IMR-90 (cell line): Measurements from ENCODE around the gene PDE11A. TPM values are rescaled to one million over a fixed set of nuclear protein-coding genes. Genes with fewer than 3 reads are reported as not detected.

Experiments used
- ATAC-seq: fragments of 200-7000 bp; cut with Tn5 transposase; 2 replicates; pipeline ENCODE4 v1.9.1; 2020; ENCODE audit warnings: low read depth, mild to moderate bottlenecking, moderate library complexity
- BruUV-seq: library from RNA; stranded (reverse); fragments of 400-500 nt; replicated peaks from 2 replicates; lab custom pipeline; 2021; lab: Mats Ljungman, UMichigan
- CTCF ChIA-PET: fragments of 300-600 bp; formaldehyde crosslinking; extraction: SDS; loops from one replicate; lab custom pipeline; 2021; ENCODE audit warnings: antibody characterized with exemption; lab: Yijun Ruan, JAX
- POLR2A ChIA-PET: fragments of 300-600 bp; sonication (Branson Sonifier 250); formaldehyde crosslinking; loops from one replicate; lab custom pipeline; 2022; ENCODE audit warnings: antibody characterized with exemption; ENCODE audit not compliant: unreplicated experiment; lab: Charles Lee
- DNase-seq: peaks from one replicate; pipeline ENCODE4 v3.0.0; 2013
- H2AFZ ChIP-seq: replicated peaks from 2 replicates; pipeline ENCODE3; 2013; ENCODE audit warnings: low read length, mild to moderate bottlenecking; ENCODE audit not compliant: poor library complexity
- H2AK5ac ChIP-seq: 2 replicates; pipeline ENCODE4 v1.6.1; 2013; ENCODE audit warnings: low read depth, low read length, inconsistent platforms
- H2AK9ac ChIP-seq: replicated peaks from 2 replicates; pipeline ENCODE3; 2013; ENCODE audit warnings: mild to moderate bottlenecking, low read depth, low read length, moderate library complexity; ENCODE audit not compliant: poor library complexity
- H2BK120ac ChIP-seq: 2 replicates; pipeline ENCODE4 v1.6.1; 2013; ENCODE audit warnings: low read depth, low read length, inconsistent platforms
- H2BK15ac ChIP-seq: 3 replicates; pipeline ENCODE4 v1.6.1; 2013; ENCODE audit warnings: low read depth, low read length, inconsistent platforms
- H2BK20ac ChIP-seq: 2 replicates; pipeline ENCODE4 v1.6.1; 2013; ENCODE audit warnings: low read depth, mild to moderate bottlenecking, inconsistent platforms, low read length, moderate library complexity
- H2BK5ac ChIP-seq: 2 replicates; pipeline ENCODE4 v1.6.1; 2013; ENCODE audit warnings: mild to moderate bottlenecking, low read depth, low read length, inconsistent platforms; ENCODE audit not compliant: poor library complexity, severe bottlenecking
- H3K14ac ChIP-seq: replicated peaks from 2 replicates; pipeline ENCODE4 v1.6.1; 2013; ENCODE audit warnings: low read depth, low read length, inconsistent platforms
- H3K18ac ChIP-seq: 2 replicates; pipeline ENCODE4 v1.6.1; 2013; ENCODE audit warnings: low read depth, low read length, control low read depth
- H3K23ac ChIP-seq: 2 replicates; pipeline ENCODE4 v1.6.1; 2013; ENCODE audit warnings: low read depth, low read length, inconsistent platforms
- H3K27ac ChIP-seq: 2 replicates; pipeline ENCODE4 v1.5.1; 2013; ENCODE audit warnings: mild to moderate bottlenecking, control low read depth, low read length; ENCODE audit not compliant: insufficient read depth
- H3K27me3 ChIP-seq: 2 replicates; pipeline ENCODE4 v1.6.1; 2013; ENCODE audit warnings: low read length; ENCODE audit not compliant: control insufficient read depth, insufficient read depth
- H3K36me3 ChIP-seq: 2 replicates; pipeline ENCODE4 v1.6.1; 2013; ENCODE audit warnings: low read length, mixed read lengths; ENCODE audit not compliant: control insufficient read depth, insufficient read depth
- H3K4ac ChIP-seq: 2 replicates; pipeline ENCODE4 v1.6.1; 2013; ENCODE audit warnings: low read depth, low read length, inconsistent platforms
- H3K4me1 ChIP-seq: 2 replicates; pipeline ENCODE4 v1.6.1; 2013; ENCODE audit warnings: low read length, mixed read lengths; ENCODE audit not compliant: control insufficient read depth, insufficient read depth
- H3K4me2 ChIP-seq: 2 replicates; pipeline ENCODE4 v1.6.1; 2013; ENCODE audit warnings: low read depth, mild to moderate bottlenecking, control low read depth, low read length, moderate library complexity
- H3K4me3 ChIP-seq: 2 replicates; pipeline ENCODE4 v1.5.1; 2013; ENCODE audit warnings: low read depth, mild to moderate bottlenecking, control low read depth, low read length, moderate library complexity; ENCODE audit not compliant: insufficient read depth
- H3K56ac ChIP-seq: 2 replicates; pipeline ENCODE4 v1.6.1; 2013; ENCODE audit warnings: low read length, inconsistent platforms; ENCODE audit not compliant: insufficient read depth; ENCODE audit errors: extremely low read depth
- H3K79me1 ChIP-seq, 2 experiments: 2 replicates each; pipeline ENCODE4 v1.6.1; 2013; ENCODE audit warnings: low read length in 2 of 2, inconsistent platforms in 1 of 2, low read depth in 1 of 2
- H3K9ac ChIP-seq: 2 replicates; pipeline ENCODE4 v1.6.1; 2013; ENCODE audit warnings: low read depth, low read length, control low read depth
- H3K9me1 ChIP-seq: 2 replicates; pipeline ENCODE4 v1.6.1; 2013; ENCODE audit warnings: low read length, inconsistent platforms; ENCODE audit not compliant: insufficient read depth
- H3K9me3 ChIP-seq: 2 replicates; pipeline ENCODE4 v1.6.1; 2013; ENCODE audit warnings: low read length; ENCODE audit not compliant: control insufficient read depth, insufficient read depth
- H4K20me1 ChIP-seq: 2 replicates; pipeline ENCODE4 v1.6.1; 2013; ENCODE audit warnings: low read length, inconsistent platforms; ENCODE audit not compliant: insufficient read depth
- H4K5ac ChIP-seq: 2 replicates; pipeline ENCODE4 v1.6.1; 2013; ENCODE audit warnings: mild to moderate bottlenecking, low read depth, low read length, control low read depth
- H4K8ac ChIP-seq, 2 experiments: 2 replicates each; pipeline ENCODE4 v1.6.1; 2013; ENCODE audit warnings: low read depth in 2 of 2, low read length in 2 of 2, control low read depth in 1 of 2, inconsistent platforms in 1 of 2
- H4K91ac ChIP-seq: 2 replicates; pipeline ENCODE4 v1.6.1; 2013; ENCODE audit warnings: low read depth, low read length, inconsistent platforms; ENCODE audit not compliant: insufficient read depth
- CHD1 ChIP-seq: IDR thresholded peaks from 2 replicates; pipeline ENCODE4 v1.6.1; 2012; ENCODE audit warnings: low read depth, low read length, improper control_type of control experiment
- CTCF ChIP-seq: conservative IDR thresholded peaks from 2 replicates; pipeline ENCODE4 v1.5.1; 2012; ENCODE audit warnings: mild to moderate bottlenecking, low read depth, low read length, improper control_type of control experiment
- FOS ChIP-seq: fragments of 150-350 bp; IDR thresholded peaks from 2 replicates; pipeline ENCODE4 v1.6.1; 2016; ENCODE audit warnings: low read depth, low read length
- NFE2L2 ChIP-seq: fragments of 150-350 bp; IDR thresholded peaks from 2 replicates; pipeline ENCODE4 v1.6.1; 2016; ENCODE audit warnings: low read depth, mild to moderate bottlenecking, low read length
- RCOR1 ChIP-seq: IDR thresholded peaks from 2 replicates; pipeline ENCODE4 v1.6.1; 2012; ENCODE audit warnings: mild to moderate bottlenecking, low read length, improper control_type of control experiment; ENCODE audit not compliant: insufficient replicate concordance
- RFX5 ChIP-seq: IDR thresholded peaks from 2 replicates; pipeline ENCODE4 v1.8.0; 2012; ENCODE audit warnings: low read depth, mild to moderate bottlenecking, low read length, moderate library complexity
- SMC3 ChIP-seq: fragments of 150-350 bp; IDR thresholded peaks from 2 replicates; pipeline ENCODE4 v1.6.1; 2016; ENCODE audit warnings: low read depth, mild to moderate bottlenecking, antibody characterized with exemption, low read length, moderate library complexity
- WGBS, 2 experiments: methylation state at CpG; one replicate each; pipeline versions ENCODE4 v1.1.5 to v1.1.7; 2013; ENCODE audit warnings: missing lambda C conversion rate in 2 of 2; ENCODE audit not compliant: insufficient read length in 1 of 2; ENCODE audit errors: extremely low coverage in 2 of 2; 5-methylcytosine and 5-hydroxymethylcytosine counted together
- dilution Hi-C: fragments of 300-500 bp; cut with HindIII; formaldehyde crosslinking; loops from one replicate; pipeline ENCODE4 v1.14.3; 2018; ENCODE audit warnings: low sequenced_read_pairs; ENCODE audit not compliant: unreplicated experiment
- in situ Hi-C: fragments of 300-500 bp; cut with MboI; formaldehyde crosslinking; loops from 3 replicates; pipeline ENCODE4 v1.14.3; 2019; ENCODE audit warnings: low sequenced_read_pairs, inconsistent platforms, mixed read lengths
- intact Hi-C: fragments of 100-400 bp; cut with micrococcal nuclease; formaldehyde crosslinking; loops from 2 replicates; pipeline ENCODE4 v1.10.0; 2022
- polyA plus RNA-seq, 3 experiments: library from polyadenylated mRNA; depleted of rRNA; stranded (reverse); fragments of >200 nt; gene quantifications; 2 replicates each; pipeline ENCODE4 v1.2.3, GENCODE V29; 2012; ENCODE audit warnings: low replicate concordance in 1 of 3
- total RNA-seq: library from RNA; depleted of rRNA; stranded (reverse); fragments of >200 nt; gene quantifications from 2 replicates; pipeline ENCODE4 v1.2.3, GENCODE V29; 2012

The PDE11A gene
- total and polyA plus RNA-seq, 2 of the 4 experiments (the other 2 are of a cell fraction): 0.21 to 0.72 TPM

GRCh38 chr2:177683661-177684069 lies 388.9 kb downstream of the PDE11A start:
- H4K20me1 ChIP-seq: no peaks in the 10 kb centered on the region
- dilution Hi-C loops: no loop called here
- H3K23ac ChIP-seq: no peak overlapping the region
- no peaks in the 10 kb centered on the region for H3K4me1 ChIP-seq
- ChIA-PET CTCF (interaction anchor here (1.1 kb wide), 1 partner anchor 10 kb away, joined by 4 read pairs; no protein-coding TSS in a partner anchor), POLR2A (no interaction called here)
- in situ Hi-C loops: no loop called here
- H2BK15ac ChIP-seq: no peak overlapping the region
- H3K36me3 ChIP-seq: no peaks in the 10 kb centered on the region
- H3K4ac ChIP-seq: no peak overlapping the region
- no peak overlapping the region for H4K5ac ChIP-seq
- intact Hi-C loops: loop anchor here (5.0 kb wide), 1 partner anchor 354 kb away; no protein-coding TSS in a partner anchor
- no peaks in the 10 kb centered on the region for H3K79me1 ChIP-seq
- no peak overlapping the region for H2AK9ac ChIP-seq
- H2BK120ac ChIP-seq: no peak overlapping the region
- H3K4me3 ChIP-seq: no peak overlapping the region
- BruUV-seq: no TSS peak
- no peak overlapping the region for H4K91ac ChIP-seq
- no peak overlapping the region for H4K8ac ChIP-seq
- no peak overlapping the region for H3K9ac ChIP-seq
- WGBS, 2 experiments: no CpG with 5 or more reads among the region's 2 CpGs
- no peak overlapping the region for H3K4me2 ChIP-seq
- H3K14ac ChIP-seq: no peak overlapping the region
- H2AFZ ChIP-seq: no peak overlapping the region
- H3K27ac ChIP-seq: no peak overlapping the region
- DNase-seq (no peak), ATAC-seq (no peak)
- H2BK20ac ChIP-seq: no peak overlapping the region
- no peak overlapping the region for H3K56ac ChIP-seq
- H2AK5ac ChIP-seq: no peak overlapping the region
- no peaks in the 10 kb centered on the region for H3K27me3 ChIP-seq
- no peak for TF ChIP-seq RCOR1
- no peak for TF ChIP-seq SMC3
- TF ChIP-seq NFE2L2: no peak
- no peak for TF ChIP-seq FOS
- TF ChIP-seq RFX5: no peak
- no peak for TF ChIP-seq CTCF
- TF ChIP-seq CHD1: no peak
- H3K9me3 ChIP-seq: no peaks in the 10 kb centered on the region
- no peak overlapping the region for H2BK5ac ChIP-seq
- H3K18ac ChIP-seq: no peak overlapping the region
- H3K9me1 ChIP-seq: no peaks in the 10 kb centered on the region
